ENCODE measurements around the gene MST1R. TPM values are rescaled to one million over a fixed set of nuclear protein-coding genes. Genes with fewer than 3 reads are reported as not detected.

The MST1R gene
- total and polyA plus RNA-seq, 2 donors (not counting 3 experiments of a cell fraction or from before 2014, with no cell fraction given), result 0.93 to 2.4 TPM

DNA sequence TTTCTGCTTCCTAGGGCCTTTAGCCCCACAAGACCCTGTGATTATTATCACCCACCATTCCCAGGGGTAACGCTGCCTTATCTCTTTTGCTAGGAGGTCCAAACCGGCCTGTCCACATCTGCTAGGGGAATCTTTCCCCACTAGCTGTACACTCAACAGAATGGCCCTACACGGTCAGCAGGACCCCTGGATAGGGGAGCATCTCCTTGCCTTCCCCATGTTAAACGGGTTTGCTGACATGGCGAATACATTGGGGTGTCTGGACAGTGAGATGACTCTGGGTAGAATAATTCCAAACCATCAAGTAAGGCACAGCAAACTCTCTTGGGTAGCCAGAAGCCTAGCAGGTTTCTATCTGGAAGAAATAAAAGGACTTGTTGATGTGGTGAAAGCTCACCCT is 48.0 kb downstream of the MST1R start:
- FAIRE-seq, result peak; percentile 26
- no peak overlapping the region for H3K27ac ChIP-seq (ENCODE audit: insufficient read depth, low read depth, low read length)
- no peak overlapping the region for H2AFZ ChIP-seq (ENCODE audit: low read depth, low read length)
- H3K9me3 ChIP-seq (replicated peaks; ENCODE audit: control insufficient read depth, insufficient read depth, low read length), result no peaks in the 10 kb centered on the region
- no peaks in the 10 kb centered on the region for H3K9me1 ChIP-seq (replicated peaks; ENCODE audit: control insufficient read depth, extremely low read depth, insufficient read depth, low read length)
- H3K9ac ChIP-seq (replicated peaks; ENCODE audit: extremely low read depth, insufficient read depth, low read length), result peak overlapping the region; percentile 52
- peak overlapping the region; percentile 84 for H3K4me2 ChIP-seq (ENCODE audit: insufficient read depth, low read length)
- no peak for TF ChIP-seq FOS (IDR thresholded peaks at IDR 0.05; ENCODE audit: borderline replicate concordance, insufficient read depth, low read length)
- TF ChIP-seq MYC (IDR thresholded peaks at IDR 0.05; ENCODE audit: low read depth, low read length), result no peak
- TF ChIP-seq MAX (IDR thresholded peaks at IDR 0.05; ENCODE audit: insufficient read depth, insufficient read length), result no peak
- TF ChIP-seq EZH2 (IDR thresholded peaks at IDR 0.05; ENCODE audit: borderline replicate concordance, low read depth, low read length, severe bottlenecking), result no peak
- TF ChIP-seq, protein P1, sequence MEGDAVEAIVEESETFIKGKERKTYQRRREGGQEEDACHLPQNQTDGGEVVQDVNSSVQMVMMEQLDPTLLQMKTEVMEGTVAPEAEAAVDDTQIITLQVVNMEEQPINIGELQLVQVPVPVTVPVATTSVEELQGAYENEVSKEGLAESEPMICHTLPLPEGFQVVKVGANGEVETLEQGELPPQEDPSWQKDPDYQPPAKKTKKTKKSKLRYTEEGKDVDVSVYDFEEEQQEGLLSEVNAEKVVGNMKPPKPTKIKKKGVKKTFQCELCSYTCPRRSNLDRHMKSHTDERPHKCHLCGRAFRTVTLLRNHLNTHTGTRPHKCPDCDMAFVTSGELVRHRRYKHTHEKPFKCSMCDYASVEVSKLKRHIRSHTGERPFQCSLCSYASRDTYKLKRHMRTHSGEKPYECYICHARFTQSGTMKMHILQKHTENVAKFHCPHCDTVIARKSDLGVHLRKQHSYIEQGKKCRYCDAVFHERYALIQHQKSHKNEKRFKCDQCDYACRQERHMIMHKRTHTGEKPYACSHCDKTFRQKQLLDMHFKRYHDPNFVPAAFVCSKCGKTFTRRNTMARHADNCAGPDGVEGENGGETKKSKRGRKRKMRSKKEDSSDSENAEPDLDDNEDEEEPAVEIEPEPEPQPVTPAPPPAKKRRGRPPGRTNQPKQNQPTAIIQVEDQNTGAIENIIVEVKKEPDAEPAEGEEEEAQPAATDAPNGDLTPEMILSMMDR (IDR thresholded peaks at IDR 0.05; ENCODE audit: extremely low read depth in 1 of 2, insufficient read depth in 1 of 2, low read depth in 1 of 2, low read length in 2 of 2), result no peak
- TF ChIP-seq POLR2A (IDR thresholded peaks at IDR 0.05; ENCODE audit: low read depth, low read length), result no peak
- TF ChIP-seq GATA2 (IDR thresholded peaks at IDR 0.05; ENCODE audit: insufficient read depth, insufficient read length, low read depth, low read length), result no peak
- TF ChIP-seq JUN (IDR thresholded peaks at IDR 0.05; ENCODE audit: borderline replicate concordance, insufficient read depth, insufficient read length, low read depth), result no peak
- no peak for TF ChIP-seq POLR2AphosphoS5 (IDR thresholded peaks at IDR 0.05; ENCODE audit: insufficient read depth, low read depth, low read length)
- intact Hi-C loops (cut with micrococcal nuclease) (loop anchor here (2.0 kb wide), 1 partner anchor 51 kb away; no protein-coding TSS in a partner anchor), dilution Hi-C loops (cut with MboI; ENCODE audit: extremely low pct_ligation_motif_present, low sequenced_read_pairs) (no loop called here)
- no peaks in the 10 kb centered on the region for H3K36me3 ChIP-seq (ENCODE audit: control insufficient read depth in 2 of 2, extremely low read depth in 1 of 2, insufficient read depth in 2 of 2, low read length in 2 of 2)
- H3K27me3 ChIP-seq (ENCODE audit: control insufficient read depth in 2 of 2, insufficient read depth in 2 of 2, low read length in 2 of 2), result no peaks in the 10 kb centered on the region
- peak overlapping the region; percentile 41 to 64 (median 54) for H3K4me3 ChIP-seq (replicated peaks in 1 of 3; ENCODE audit: insufficient read depth in 1 of 3, low read depth in 1 of 3, low read length in 3 of 3)
- no peak for DNase-seq (ENCODE audit: low read depth, low spot score)
- BruUV-seq (replicated peaks), result no TSS peak
- CTCF ChIA-PET, result interaction anchor here (1.2 kb wide), 1 partner anchor 52 kb away, joined by 3 read pairs; the partner anchor contains the start of gene INKA1
- peaks cover 3% of the 10 kb centered on the region for H3K79me2 ChIP-seq (ENCODE audit: control insufficient read depth, insufficient read depth, low read length)
- peaks cover 12% of the 10 kb centered on the region for H3K4me1 ChIP-seq (ENCODE audit: control insufficient read depth, extremely low read depth, insufficient read depth, low read length)
- no peaks in the 10 kb centered on the region for H4K20me1 ChIP-seq (replicated peaks; ENCODE audit: control insufficient read depth, extremely low read depth, insufficient read depth, low read length)
- POLR2A ChIA-PET, result no interaction called here
